Stimulated activated CD8-positive, alpha-beta memory T cell treated with anti-CD3 and anti-CD28 coated beads, Interleukin-4, amount 100 ng/mL, for 1 hour (primary cell): ENCODE data around the gene CUEDC2.

Experiments
- DNase-seq, 2 donors: peaks; one replicate each; pipeline ENCODE4 v3.0.0-alpha.2; 2020; ENCODE audit warnings: low read depth in 2 of 2, low spot score in 1 of 2

Gene CUEDC2

DNA sequence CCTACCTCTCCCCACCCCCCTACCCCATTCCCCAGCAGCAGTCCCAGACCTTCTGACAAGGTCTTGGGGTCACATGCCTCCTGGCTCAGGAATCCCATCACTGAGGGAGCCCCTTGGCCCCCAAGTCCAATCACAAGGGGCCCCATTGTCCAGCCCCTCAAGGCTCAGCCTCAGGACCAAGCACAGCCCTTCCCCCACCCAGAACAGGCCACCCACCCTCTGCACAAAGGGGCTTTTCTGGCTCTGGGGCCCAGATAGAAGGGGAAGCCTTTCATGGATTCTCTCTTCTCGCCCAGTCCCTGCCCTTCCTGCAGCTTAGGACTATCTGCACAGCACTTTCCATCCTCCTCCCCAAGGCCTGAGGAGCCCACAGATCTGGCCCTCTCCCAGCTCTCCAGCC lies 6.9 kb downstream of the CUEDC2 start:
- DNase-seq: no peak

GRCh38 chr10:102424916-102425315 lies 7.5 kb downstream of the CUEDC2 start:
- DNase-seq: no peak

GRCh38 chr10:102424145-102424544 lies 8.2 kb downstream of the CUEDC2 start:
- DNase-seq: no peak

GRCh38 chr10:102423372-102423968 lies 8.9 kb downstream of the CUEDC2 start:
- no peak for DNase-seq

DNA sequence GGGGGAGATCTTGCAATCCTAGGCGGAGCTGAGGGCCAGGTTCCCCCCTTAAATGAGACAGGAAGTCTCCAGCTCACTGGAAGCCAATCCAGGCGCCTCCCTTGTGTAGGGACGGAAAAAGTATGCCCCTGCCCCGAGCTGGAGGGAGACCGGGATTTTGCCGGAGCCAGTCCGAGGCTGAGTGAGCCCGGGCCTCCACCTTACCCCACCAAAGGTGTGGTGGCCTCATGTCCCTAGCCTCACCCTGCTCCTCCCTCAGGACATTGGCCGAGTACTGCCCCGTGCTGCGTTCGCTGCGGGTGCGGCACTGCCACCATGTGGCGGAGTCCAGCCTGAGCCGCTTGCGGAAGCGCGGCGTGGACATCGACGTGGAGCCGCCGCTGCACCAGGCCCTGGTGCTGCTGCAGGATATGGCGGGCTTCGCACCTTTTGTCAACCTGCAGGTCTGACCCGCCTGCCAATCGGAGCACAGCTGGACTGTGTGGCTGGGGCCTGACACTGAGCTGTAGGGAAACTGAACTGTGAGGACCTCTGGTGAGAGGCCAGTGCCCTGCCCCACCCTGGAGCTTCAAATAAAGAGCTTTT lies 9.7 kb downstream of the CUEDC2 start:
- no peak for DNase-seq

GRCh38 chr10:102421757-102422512 lies 10.4 kb downstream of the CUEDC2 start:
- DNase-seq: no peak

DNA sequence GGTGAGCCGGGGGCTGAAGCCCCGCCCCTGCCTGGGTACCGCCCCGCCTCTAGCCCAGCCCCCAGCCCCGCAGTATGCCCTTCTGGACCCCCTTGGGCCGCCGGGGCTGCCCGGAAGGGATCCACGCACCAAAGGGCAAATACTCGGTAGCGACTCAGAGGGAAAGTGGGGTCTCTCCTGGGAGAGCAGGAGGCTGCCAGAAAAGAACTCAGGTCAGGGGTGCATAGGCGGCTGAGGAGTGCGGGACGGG lies 10.9 kb downstream of the CUEDC2 start:
- no peak for DNase-seq

DNA sequence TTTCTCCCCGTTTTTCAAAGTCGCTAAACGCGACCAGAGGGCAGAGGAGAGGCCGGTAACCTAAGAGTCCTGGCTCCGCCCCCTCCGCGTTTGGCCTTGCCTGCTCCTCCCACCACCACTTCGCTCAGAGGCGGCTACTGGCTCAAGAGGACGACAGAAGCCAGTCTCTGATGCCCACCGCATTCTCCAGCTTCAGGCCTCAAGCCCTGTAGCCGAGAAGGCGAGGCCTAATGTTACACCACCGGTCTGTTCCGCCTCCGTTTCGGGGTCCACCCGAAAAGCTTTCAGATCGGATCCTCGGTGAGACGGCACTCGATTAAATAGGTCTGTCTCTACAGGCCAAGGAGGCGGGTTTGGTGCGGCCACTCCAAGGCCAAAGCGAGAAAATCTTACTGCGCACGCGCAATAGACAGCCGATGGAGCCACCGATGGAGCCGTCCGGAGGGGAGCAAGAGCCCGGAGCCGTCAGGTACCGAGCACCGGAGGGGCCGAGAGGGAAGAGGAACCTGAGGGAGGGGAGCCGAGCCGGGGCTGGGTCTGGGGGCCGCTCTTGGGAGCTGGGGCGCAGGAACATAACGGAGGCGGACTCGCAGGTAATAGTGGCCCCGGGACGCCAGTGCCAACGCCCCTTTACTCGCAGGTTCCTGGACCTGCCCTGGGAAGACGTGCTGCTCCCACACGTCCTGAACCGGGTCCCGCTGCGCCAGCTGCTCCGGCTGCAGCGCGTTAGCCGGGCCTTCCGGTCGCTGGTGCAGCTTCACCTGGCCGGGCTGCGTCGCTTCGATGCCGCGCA lies 11.5 kb downstream of the CUEDC2 start, which contains the start of gene FBXL15:
TSS of gene FBXL15 (plus strand) at position 123 of the 793 bp plus-strand sequence. CDS start at position 417, 294 bp downstream.
- peak; percentile 94 to 95 for DNase-seq

- DNase-seq: no peak
These were observed 12.1 kb downstream of the CUEDC2 start for GRCh38 chr10:102420181-102420713.

GRCh38 chr10:102419269-102420180 lies 12.8 kb downstream of the CUEDC2 start:
- peak in 1 of 2 donors; percentile 50 for DNase-seq

DNA sequence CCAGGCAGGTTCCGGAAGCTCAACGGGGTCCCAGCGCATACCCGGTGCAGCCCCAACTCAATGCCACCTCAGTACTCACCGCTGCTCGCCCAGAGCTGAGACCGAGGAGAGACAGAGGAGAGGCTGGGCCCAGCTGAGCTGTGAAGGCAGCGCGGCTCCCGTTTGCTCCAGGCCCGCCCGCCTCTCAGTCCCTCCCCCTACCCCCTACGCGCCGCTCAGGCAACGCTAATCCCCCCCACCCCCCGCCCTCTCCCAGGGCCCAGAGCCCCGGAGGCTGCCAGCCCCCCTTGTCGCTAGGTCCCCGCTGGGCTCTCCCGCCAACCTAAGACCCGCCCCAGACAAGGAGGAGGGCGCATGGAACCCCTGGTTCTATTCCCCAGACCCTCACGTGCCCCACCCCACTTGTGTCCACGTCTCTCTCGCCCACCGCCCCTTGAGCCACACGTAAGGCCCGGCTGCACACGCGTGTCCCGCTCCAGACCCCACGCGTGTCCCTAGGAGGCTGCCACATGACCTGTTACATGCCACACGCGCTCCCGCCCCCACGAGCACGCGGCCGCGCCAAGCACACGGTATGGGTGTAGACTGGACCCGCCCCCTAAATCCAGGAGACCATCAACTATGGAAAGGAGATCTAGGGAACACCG lies 13.6 kb downstream of the CUEDC2 start, which contains the start of gene PSD:
TSS of gene PSD (minus strand) at position 164 of the 647 bp plus-strand sequence. CDS start 1,747 bp downstream, outside the sequence.
- no peak for DNase-seq

GRCh38 chr10:102416695-102417094 lies 15.7 kb downstream of the CUEDC2 start:
- no peak for DNase-seq

- DNase-seq: no peak
These were observed 16.1 kb downstream of the CUEDC2 start for GRCh38 chr10:102416283-102416682.

GRCh38 chr10:102414749-102415148 lies 17.6 kb downstream of the CUEDC2 start:
- DNase-seq: no peak

DNA sequence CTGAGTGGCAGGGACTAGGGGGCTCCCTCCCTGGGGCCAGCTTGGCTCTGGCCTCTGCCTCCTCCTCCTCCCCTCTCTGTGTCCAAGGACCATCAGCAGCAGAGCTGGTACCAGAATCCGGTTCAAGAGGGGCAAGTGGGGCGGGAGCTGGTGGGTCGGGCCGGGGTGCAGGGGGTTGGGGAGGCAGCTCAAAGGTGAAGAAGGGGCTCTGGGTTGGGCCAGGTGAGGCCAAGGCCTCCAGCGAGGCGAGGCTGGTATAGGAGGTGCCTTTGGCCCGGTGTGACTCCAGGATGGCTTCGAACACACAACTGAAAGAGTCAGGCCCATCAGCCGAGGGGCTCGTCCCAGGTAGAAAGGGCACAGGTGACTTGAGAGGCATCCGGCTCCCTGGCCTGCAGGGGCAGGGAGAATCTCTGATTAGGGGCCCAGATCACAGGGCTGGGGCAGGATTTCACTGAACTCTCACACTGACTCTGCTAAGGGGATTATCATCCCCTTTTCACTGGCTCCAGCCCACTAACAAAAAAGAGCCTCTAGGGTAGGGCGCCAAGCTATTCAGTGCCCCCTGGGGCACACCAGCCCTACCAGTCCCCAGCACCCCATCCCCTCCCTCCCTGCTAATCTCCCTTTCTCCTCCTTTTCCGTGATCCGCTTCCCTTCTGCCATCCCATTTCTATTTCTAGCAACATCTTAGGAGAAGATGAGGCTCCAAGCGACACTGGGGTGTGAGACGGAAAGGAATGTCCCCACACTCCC lies 18.4 kb downstream of the CUEDC2 start:
- DNase-seq: no peak

GRCh38 chr10:102413053-102413705 lies 19.2 kb downstream of the CUEDC2 start:
- no peak for DNase-seq

GRCh38 chr10:102412293-102412692 lies 20.1 kb downstream of the CUEDC2 start:
- DNase-seq: no peak
